ENCODE data around the gene PDGFD. TPM values are rescaled to one million over a fixed set of nuclear protein-coding genes. Genes with fewer than 3 reads are reported as not detected.

PDGFD gene
- total and polyA plus RNA-seq, 2 experiments from 2014 or later: 1.9 to 4.5 TPM

DNA sequence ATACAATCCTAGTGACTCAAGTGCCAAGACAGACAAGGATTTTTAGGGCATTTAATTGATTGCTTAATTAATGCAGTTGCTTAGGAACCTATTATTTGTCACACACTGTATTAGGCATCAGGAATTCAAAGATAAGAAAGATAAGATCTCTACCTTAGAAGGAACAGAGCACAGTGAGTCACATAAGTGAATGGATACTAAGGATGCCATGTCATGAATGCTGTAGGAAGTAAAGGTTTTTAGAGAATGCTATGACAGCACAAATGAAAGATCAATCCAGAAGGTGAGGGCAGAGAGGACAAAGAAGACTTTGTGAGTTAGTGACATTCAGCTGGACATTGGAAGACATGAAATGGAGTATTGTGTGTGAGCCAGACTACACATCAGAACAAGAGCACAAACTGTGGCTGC is 275.4 kb downstream of the PDGFD start (continued):
- TF ChIP-seq CTCF (conservative IDR thresholded peaks at IDR 0.05; ENCODE audit: low read depth in 2 of 2) (no peak), EZH2 (IDR thresholded peaks at IDR 0.05; ENCODE audit: low read depth, unreplicated experiment) (no peak), ZNF331 (CRISPR knock-in tag; IDR thresholded peaks at IDR 0.05; ENCODE audit: low read depth) (no peak), CREB1 (CRISPR knock-in tag; IDR thresholded peaks at IDR 0.05; ENCODE audit: low read depth) (no peak), STAT1 (IDR thresholded peaks at IDR 0.05; ENCODE audit: unreplicated experiment) (no peak), ETS1 (IDR thresholded peaks at IDR 0.05) (no peak)

- peaks cover 4% of the 10 kb centered on the region; the same call in 1 of the 3 replicates for H3K4me1 Mint-ChIP-seq
- peaks cover 2% of the 10 kb centered on the region for H3K27me3 Mint-ChIP-seq (ENCODE audit: insufficient read depth, low read depth, poor library complexity)
- Histone ChIP-seq H3K27ac (ENCODE audit: low read depth) (no peak overlapping the region), H2AFZ (no peak overlapping the region), H4K20me1 (replicated peaks; ENCODE audit: insufficient read depth) (no peaks in the 10 kb centered on the region), H3K4me3 (no peak overlapping the region), H3K36me3 (ENCODE audit: insufficient read depth) (no peaks in the 10 kb centered on the region), H3K27me3 (ENCODE audit: insufficient read depth) (no peaks in the 10 kb centered on the region), H3F3A (replicated peaks; ENCODE audit: low read depth) (no peaks in the 10 kb centered on the region), H3K4me1 (ENCODE audit: insufficient read depth) (no peaks in the 10 kb centered on the region), H3K9me2 (ENCODE audit: insufficient read depth) (no peaks in the 10 kb centered on the region), H3K4me2 (no peak overlapping the region), H3K79me2 (replicated peaks; ENCODE audit: insufficient read depth) (no peaks in the 10 kb centered on the region)
- ATAC-seq: no peak
- no peak overlapping the region for H3K27ac Mint-ChIP-seq
- H3K9me3 Mint-ChIP-seq: peaks cover 2% of the 10 kb centered on the region; the same call in 2 of the 3 replicates
- no peak for DNase-seq (ENCODE audit: low spot score)
- no peaks in the 10 kb centered on the region for H3K36me3 Mint-ChIP-seq (ENCODE audit: low read depth)
- H3K4me3 Mint-ChIP-seq: no peak overlapping the region
- no peak for TF ChIP-seq POLR2AphosphoS5 (IDR thresholded peaks at IDR 0.05; ENCODE audit: low read depth)
- TF ChIP-seq NANOG (IDR thresholded peaks at IDR 0.05; ENCODE audit: borderline replicate concordance): no peak
- no peak for TF ChIP-seq ZNF462 (CRISPR knock-in tag; IDR thresholded peaks at IDR 0.05)
- no peak for TF ChIP-seq CREB1 (CRISPR knock-in tag; IDR thresholded peaks at IDR 0.05; ENCODE audit: low read depth)
- no peak for TF ChIP-seq ZNF331 (CRISPR knock-in tag; IDR thresholded peaks at IDR 0.05; ENCODE audit: low read depth)
- no peak for TF ChIP-seq CTCF (conservative IDR thresholded peaks at IDR 0.05; ENCODE audit: low read depth in 2 of 2)
These were observed 276.8 kb downstream of the PDGFD start for GRCh38 chr11:103887001-103887658.
